Forelimb muscle (tissue), 1 donor: ENCODE measurements around the gene PRUNE1. TPM values are rescaled to one million over a fixed set of nuclear protein-coding genes. Genes with fewer than 3 reads are reported as not detected.

Experiments
- polyA plus RNA-seq: library from polyadenylated mRNA; unstranded; fragments of 120-200 nt; gene quantifications from one replicate; pipeline ENCODE4 v1.2.1, GENCODE V29; 2013; ENCODE audit not compliant: insufficient read length

Gene PRUNE1
- polyA plus RNA-seq, 1 donor = 25.1 TPM

Other genes starting within 250 kb of the PRUNE1 start
- gene CTSS, start 242.7 kb upstream of the PRUNE1 start, polyA plus RNA-seq = 9.9 TPM
- gene CTSK, start 200.2 kb upstream of the PRUNE1 start, polyA plus RNA-seq = 57.6 TPM
- gene ARNT, start 131.8 kb upstream of the PRUNE1 start, polyA plus RNA-seq = 34.5 TPM
- gene CTXND2, start 121.3 kb upstream of the PRUNE1 start, polyA plus RNA-seq = not detected
- gene SETDB1, start 82.1 kb upstream of the PRUNE1 start, polyA plus RNA-seq = 38.6 TPM
- 65.9 TPM for gene CERS2, start 33.6 kb upstream of the PRUNE1 start, polyA plus RNA-seq
- gene ANXA9, start 26.2 kb upstream of the PRUNE1 start, polyA plus RNA-seq = 2.5 TPM
- 17.7 TPM for gene MINDY1, start 1.5 kb upstream of the PRUNE1 start, polyA plus RNA-seq
- 0.70 TPM for gene BNIPL, start 28.1 kb downstream of the PRUNE1 start, polyA plus RNA-seq
- gene C1orf56, start 39.3 kb downstream of the PRUNE1 start, polyA plus RNA-seq = 6.5 TPM
- 53.3 TPM for gene CDC42SE1, start 51.2 kb downstream of the PRUNE1 start, polyA plus RNA-seq
- gene MLLT11, start 51.9 kb downstream of the PRUNE1 start, polyA plus RNA-seq = 10.4 TPM
- gene GABPB2, start 62.3 kb downstream of the PRUNE1 start, polyA plus RNA-seq = 5.2 TPM
- gene SEMA6C, start 138.2 kb downstream of the PRUNE1 start, polyA plus RNA-seq = 97.0 TPM
- gene TNFAIP8L2, start 148.2 kb downstream of the PRUNE1 start, polyA plus RNA-seq = 1.7 TPM
- gene LYSMD1, start 157.5 kb downstream of the PRUNE1 start, polyA plus RNA-seq = 12.2 TPM
- gene SCNM1, start 157.7 kb downstream of the PRUNE1 start, polyA plus RNA-seq = 40.0 TPM
- 43.2 TPM for gene TMOD4, start 167.5 kb downstream of the PRUNE1 start, polyA plus RNA-seq
- 46.7 TPM for gene VPS72, start 181.7 kb downstream of the PRUNE1 start, polyA plus RNA-seq
- 36.6 TPM for gene PIP5K1A, start 190.1 kb downstream of the PRUNE1 start, polyA plus RNA-seq
- 116 TPM for gene PSMD4, start 246.3 kb downstream of the PRUNE1 start, polyA plus RNA-seq